Astrocyte of the spinal cord (primary cell): Measurements from ENCODE around the gene ATAD3C.

Experiments
- DNase-seq: peaks from one replicate; pipeline ENCODE4 v3.0.0; 2011; ENCODE audit warnings: low read depth, low spot score
- H3K4me3 ChIP-seq: 2 replicates; pipeline ENCODE4 v1.5.1; 2011; ENCODE audit warnings: low read depth, mild to moderate bottlenecking, low read length, moderate library complexity
- in situ Hi-C: cut with HindIII; loops from 2 replicates; pipeline ENCODE4 v1.10.0; 2017; ENCODE audit warnings: low sequenced_read_pairs
- TF ChIP-seq, protein P1 (sequence below): IDR thresholded peaks from 2 replicates; pipeline ENCODE4 v1.5.1; 2012; ENCODE audit warnings: low read depth, mild to moderate bottlenecking, low read length, inconsistent platforms

The ATAD3C gene

DNA sequence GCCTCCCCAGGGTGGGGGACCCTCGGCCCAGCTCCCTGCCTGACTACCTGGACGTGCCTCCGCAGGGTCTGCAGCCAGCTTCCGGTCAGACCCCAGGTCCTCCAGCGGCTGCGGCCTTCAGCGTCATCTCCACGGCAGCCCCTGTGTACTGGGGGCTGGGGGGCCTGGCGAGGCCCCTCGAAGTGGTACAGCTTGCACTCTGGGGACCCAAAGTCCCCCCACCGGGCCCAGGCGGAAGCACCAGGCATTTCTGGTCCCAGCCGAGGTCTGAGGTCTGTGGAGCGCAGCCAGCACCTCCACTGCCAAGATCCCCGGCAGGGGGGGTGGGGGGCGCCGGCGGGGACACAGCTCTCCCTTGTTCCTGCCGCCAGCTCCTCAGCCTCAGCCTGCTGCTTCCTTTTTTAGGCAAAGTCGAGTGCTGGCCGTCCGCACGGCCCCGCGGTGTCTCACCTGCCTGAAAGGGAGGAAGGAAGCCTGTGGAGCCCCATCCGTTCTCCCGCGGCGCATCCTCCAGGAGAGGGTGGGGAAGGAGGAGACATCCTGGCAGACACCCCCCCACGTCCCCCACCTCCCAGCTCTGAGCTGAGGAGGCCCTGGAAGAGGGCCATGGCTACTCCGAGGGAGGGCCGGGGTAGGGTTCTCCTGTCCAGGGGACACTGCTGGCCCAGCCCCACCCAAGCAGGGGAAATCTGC is 15.2 kb upstream of the ATAD3C start:
- TF ChIP-seq, protein P1, sequence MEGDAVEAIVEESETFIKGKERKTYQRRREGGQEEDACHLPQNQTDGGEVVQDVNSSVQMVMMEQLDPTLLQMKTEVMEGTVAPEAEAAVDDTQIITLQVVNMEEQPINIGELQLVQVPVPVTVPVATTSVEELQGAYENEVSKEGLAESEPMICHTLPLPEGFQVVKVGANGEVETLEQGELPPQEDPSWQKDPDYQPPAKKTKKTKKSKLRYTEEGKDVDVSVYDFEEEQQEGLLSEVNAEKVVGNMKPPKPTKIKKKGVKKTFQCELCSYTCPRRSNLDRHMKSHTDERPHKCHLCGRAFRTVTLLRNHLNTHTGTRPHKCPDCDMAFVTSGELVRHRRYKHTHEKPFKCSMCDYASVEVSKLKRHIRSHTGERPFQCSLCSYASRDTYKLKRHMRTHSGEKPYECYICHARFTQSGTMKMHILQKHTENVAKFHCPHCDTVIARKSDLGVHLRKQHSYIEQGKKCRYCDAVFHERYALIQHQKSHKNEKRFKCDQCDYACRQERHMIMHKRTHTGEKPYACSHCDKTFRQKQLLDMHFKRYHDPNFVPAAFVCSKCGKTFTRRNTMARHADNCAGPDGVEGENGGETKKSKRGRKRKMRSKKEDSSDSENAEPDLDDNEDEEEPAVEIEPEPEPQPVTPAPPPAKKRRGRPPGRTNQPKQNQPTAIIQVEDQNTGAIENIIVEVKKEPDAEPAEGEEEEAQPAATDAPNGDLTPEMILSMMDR = peak; percentile 1
- no peak overlapping the region for H3K4me3 ChIP-seq
- peak; percentile 56 for DNase-seq
- in situ Hi-C loops = no loop called here

DNA sequence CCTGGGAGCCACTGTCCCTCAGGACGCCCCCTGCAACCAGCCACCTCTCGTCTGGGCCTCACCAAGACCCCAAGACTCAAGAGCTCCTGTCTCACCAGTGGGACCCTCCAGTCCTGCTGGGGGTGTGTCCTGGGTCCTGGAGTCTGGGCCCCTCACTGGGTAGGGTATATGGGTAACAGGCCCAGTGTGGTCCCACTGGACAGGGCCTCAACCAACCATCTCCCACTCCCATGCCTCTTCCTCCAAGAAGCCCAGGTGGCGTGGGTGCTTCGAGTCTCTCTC is 14.7 kb upstream of the ATAD3C start:
- no peak overlapping the region for H3K4me3 ChIP-seq
- in situ Hi-C loops = no loop called here
- TF ChIP-seq, protein P1 = no peak
- DNase-seq = no peak

DNA sequence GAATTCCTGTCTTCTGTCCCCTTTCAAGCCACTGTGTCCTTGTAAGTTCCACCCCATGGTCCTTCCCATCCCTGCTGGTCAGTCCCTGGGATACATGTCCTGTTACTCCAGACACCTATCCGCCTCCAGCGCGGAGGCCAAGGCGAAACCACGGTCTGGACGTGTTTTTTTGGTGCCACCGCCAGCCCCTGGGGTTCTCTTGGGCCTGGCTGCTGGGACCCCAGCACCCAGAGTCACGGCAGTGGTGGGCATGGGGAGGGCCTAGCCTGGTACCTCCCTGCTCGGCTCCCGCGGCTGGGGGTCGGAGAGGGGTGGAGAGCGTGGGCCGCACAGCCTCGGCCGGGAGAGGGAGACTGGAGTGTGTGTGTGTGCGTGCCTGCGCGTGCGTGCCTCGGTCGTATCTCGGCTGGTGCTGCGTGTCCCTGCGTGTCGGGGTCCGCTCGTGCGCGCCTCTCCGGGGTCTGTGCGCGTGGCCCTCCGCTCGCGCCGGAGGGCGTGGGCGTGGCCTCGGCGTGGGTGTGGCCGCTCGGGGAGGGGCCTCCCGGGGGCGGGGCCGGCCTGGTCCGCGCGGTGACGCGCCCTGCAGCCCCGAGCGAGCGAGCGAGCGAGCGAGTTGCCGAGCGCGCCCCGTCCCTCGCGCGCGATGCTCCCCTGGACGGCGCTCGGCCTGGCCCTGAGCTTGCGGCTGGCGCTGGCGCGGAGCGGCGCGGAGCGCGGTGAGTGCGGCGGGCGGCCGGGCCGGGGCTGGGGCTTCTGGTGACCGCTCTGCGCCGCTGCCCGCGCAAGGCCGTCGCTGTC is 14.2 kb upstream of the ATAD3C start, which contains the start of gene VWA1:
TSS of gene VWA1 (plus strand) at position 585 of the 798 bp plus-strand sequence. CDS start at position 644, 59 bp downstream.
- TF ChIP-seq, protein P1 = no peak
- peak within 1 kb of the TSS; percentile 53 for H3K4me3 ChIP-seq
- in situ Hi-C loops = no loop called here
- peak; percentile 56 for DNase-seq

DNA sequence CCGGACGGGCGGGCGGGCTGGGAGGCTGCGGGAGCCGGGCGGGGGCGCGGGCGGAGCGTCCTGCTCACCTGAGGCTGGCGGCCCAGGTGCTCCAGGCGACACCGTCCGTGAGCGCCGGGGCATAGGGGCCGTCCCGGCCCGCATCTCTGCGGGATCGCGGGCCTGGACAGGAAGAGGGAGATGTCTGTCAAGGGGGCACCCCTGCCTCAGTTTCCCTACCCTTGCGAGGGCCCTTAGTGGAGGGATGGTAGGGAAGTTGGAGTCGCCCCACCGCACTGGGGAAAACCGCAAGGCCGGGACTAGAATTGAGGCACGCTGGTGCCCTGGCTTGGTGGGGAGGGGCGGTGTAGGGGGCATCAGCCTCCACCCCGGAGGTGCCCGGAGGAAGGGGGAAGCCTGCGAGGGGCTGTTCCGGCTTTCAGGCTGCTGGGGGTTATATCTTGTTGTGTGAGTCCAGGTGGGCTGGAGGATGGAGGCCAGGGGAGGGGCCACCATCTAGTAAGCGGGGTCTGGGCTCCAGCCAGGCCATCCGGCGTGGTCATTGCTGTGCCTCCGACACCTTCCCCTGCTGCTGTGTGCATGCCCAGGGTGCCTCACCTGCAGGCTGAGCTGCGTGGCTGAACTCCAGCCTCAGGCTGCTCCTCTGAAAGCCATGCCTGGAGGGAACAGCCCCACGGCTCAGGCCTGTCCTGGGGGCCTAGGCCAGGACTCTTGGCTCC is 13.4 kb upstream of the ATAD3C start:
- TF ChIP-seq, protein P1 = no peak
- DNase-seq = no peak
- in situ Hi-C loops = no loop called here
- H3K4me3 ChIP-seq = peak overlapping the region; percentile 53

DNA sequence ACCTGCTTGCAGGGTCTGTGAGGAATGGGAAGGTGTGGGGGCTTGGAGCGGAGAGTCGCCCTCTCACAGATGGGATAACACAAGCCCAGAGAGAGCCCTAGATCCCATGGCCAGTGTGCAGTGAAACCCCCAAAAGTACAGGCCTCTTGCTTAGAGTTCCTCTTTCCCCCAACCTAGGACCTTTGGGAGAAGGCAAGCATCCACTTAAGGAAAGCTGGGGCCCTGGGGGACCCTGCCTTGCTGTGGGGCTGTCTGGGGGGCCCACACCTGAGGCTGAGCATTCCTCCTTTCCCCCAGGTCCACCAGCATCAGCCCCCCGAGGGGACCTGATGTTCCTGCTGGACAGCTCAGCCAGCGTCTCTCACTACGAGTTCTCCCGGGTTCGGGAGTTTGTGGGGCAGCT is 12.9 kb upstream of the ATAD3C start:
- peak overlapping the region; percentile 53 for H3K4me3 ChIP-seq
- in situ Hi-C loops = no loop called here
- TF ChIP-seq, protein P1 = no peak
- no peak for DNase-seq

DNA sequence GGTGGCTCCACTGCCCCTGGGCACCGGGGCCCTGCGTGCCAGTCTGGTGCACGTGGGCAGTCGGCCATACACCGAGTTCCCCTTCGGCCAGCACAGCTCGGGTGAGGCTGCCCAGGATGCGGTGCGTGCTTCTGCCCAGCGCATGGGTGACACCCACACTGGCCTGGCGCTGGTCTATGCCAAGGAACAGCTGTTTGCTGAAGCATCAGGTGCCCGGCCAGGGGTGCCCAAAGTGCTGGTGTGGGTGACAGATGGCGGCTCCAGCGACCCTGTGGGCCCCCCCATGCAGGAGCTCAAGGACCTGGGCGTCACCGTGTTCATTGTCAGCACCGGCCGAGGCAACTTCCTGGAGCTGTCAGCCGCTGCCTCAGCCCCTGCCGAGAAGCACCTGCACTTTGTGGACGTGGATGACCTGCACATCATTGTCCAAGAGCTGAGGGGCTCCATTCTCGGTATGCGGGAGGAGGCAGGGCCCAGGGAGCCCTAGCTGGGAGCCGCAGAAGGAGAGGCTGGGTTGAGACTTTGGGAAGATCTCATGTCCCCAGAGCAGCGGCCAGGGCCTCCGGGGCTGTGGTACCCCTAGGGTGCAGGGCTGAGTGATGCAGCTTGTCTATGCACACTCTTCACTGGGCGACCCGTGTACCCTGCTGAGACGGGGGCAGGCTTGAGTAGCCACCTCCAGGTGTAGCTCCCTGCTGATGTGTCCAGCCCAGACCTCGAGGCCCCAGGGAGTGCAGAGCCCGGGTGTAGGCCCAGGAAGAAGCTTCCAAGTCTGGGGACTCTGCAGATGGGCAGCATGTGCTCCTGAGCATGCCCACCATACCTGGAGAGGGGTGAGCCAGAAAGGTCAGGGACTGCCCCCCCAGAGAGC is 12.2 kb upstream of the ATAD3C start:
- in situ Hi-C loops = no loop called here
- no peak overlapping the region for H3K4me3 ChIP-seq
- TF ChIP-seq, protein P1 = no peak
- no peak for DNase-seq
